K562 (cell line): Measurements from ENCODE around the gene NOL4L.

Experiments used
- EZH2 ChIP-seq: IDR thresholded peaks from 2 replicates; pipeline ENCODE4 v1.6.1; 2012; ENCODE audit warnings: low read depth, mild to moderate bottlenecking, inconsistent platforms, low read length, borderline replicate concordance
- FOSL1 ChIP-seq: fragments of 200-800 bp; sonication (Bioruptor generic); conservative IDR thresholded peaks from 2 replicates; pipeline ENCODE4 v1.6.1; 2016; ENCODE audit warnings: missing genetic modification characterization, missing compliant biosample characterization
- KDM1A ChIP-seq, 2 experiments: fragments of 450-650 bp; IDR thresholded peaks; 2 replicates each; pipeline ENCODE4 v1.6.1; 2016; ENCODE audit warnings: mild to moderate bottlenecking in 2 of 2
- L3MBTL2 ChIP-seq: fragments of 450-650 bp; IDR thresholded peaks from 2 replicates; pipeline ENCODE4 v1.6.1; 2016; ENCODE audit warnings: mild to moderate bottlenecking, moderate library complexity
- MYNN ChIP-seq, 2 experiments: sonication (generic); formaldehyde crosslinking in 1 of 2; IDR thresholded peaks; 2 replicates each; pipeline versions ENCODE4 v1.5.0 to v1.6.1; 2016 to 2020; ENCODE audit warnings: antibody characterized with exemption in 1 of 2, missing genetic modification reagents in 1 of 2
- TEAD2 ChIP-seq: fragments of 450-650 bp; IDR thresholded peaks from 2 replicates; pipeline ENCODE4 v1.6.1; 2016; ENCODE audit warnings: missing genetic modification characterization, control low read depth, missing compliant biosample characterization
- ZNF140 ChIP-seq: fragments of 250-450 bp; sonication (Bioruptor Pico); IDR thresholded peaks from 2 replicates; pipeline ENCODE4 v1.8.0; 2021; ENCODE audit warnings: moderate library complexity, mild to moderate bottlenecking, inconsistent platforms
- ZZZ3 ChIP-seq: fragments of 450-650 bp; IDR thresholded peaks from 2 replicates; pipeline ENCODE4 v1.6.1; 2016; ENCODE audit warnings: antibody characterized with exemption, mild to moderate bottlenecking, moderate library complexity
- TF ChIP-seq, protein P1 (sequence below): fragments of 450-650 bp; IDR thresholded peaks from 2 replicates; pipeline ENCODE4 v1.6.1; 2017; ENCODE audit warnings: antibody characterized with exemption
- TF ChIP-seq, protein P2 (sequence below), 2 experiments: IDR thresholded peaks; 2 replicates each; pipeline ENCODE4 v1.6.1; 2011; ENCODE audit warnings: borderline replicate concordance in 1 of 2, control low read depth in 1 of 2, low read depth in 1 of 2, low read length in 1 of 2, mild to moderate bottlenecking in 1 of 2, mixed read lengths in 1 of 2, moderate library complexity in 1 of 2; ENCODE audit not compliant: insufficient read depth in 1 of 2, insufficient read length in 1 of 2, poor library complexity in 1 of 2, severe bottlenecking in 1 of 2; ENCODE audit errors: extremely low read depth in 1 of 2

DNA sequence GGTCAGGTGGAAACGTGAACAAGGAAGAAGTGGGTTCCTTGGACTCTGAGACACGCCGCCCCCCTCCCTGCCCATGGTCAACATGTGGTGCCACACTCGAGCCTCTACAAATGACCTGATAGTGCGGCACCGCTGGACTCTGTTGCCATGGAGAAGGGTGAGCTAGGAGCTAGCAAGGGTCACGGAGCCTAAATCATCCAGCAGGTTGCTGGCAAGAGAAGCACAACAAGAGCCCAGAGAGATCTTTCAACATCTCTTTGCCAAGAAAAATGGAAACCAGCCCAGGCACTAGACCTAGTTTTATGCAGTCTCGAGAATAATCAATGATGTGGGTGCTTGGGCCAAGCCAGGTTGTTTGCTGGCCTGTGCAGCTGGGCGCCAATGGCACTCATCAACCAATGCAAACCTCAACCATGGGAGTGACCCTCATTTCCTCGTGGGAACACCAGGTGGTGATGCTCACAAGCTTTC, 69.5 kb downstream of the NOL4L start:
- TF ChIP-seq TEAD2 (no peak), ZZZ3 (no peak), ZNF140 (CRISPR knock-in tag) (no peak), EZH2 (no peak), KDM1A (IDR thresholded peaks at IDR 0.05) (no peak), L3MBTL2 (no peak), MYNN (IDR thresholded peaks at IDR 0.05) (no peak), MYNN (CRISPR knock-in tag; IDR thresholded peaks at IDR 0.05) (no peak), FOSL1 (tag) (no peak)
- TF ChIP-seq, protein P1, sequence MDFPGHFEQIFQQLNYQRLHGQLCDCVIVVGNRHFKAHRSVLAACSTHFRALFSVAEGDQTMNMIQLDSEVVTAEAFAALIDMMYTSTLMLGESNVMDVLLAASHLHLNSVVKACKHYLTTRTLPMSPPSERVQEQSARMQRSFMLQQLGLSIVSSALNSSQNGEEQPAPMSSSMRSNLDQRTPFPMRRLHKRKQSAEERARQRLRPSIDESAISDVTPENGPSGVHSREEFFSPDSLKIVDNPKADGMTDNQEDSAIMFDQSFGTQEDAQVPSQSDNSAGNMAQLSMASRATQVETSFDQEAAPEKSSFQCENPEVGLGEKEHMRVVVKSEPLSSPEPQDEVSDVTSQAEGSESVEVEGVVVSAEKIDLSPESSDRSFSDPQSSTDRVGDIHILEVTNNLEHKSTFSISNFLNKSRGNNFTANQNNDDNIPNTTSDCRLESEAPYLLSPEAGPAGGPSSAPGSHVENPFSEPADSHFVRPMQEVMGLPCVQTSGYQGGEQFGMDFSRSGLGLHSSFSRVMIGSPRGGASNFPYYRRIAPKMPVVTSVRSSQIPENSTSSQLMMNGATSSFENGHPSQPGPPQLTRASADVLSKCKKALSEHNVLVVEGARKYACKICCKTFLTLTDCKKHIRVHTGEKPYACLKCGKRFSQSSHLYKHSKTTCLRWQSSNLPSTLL: no peak
- TF ChIP-seq, protein P2, sequence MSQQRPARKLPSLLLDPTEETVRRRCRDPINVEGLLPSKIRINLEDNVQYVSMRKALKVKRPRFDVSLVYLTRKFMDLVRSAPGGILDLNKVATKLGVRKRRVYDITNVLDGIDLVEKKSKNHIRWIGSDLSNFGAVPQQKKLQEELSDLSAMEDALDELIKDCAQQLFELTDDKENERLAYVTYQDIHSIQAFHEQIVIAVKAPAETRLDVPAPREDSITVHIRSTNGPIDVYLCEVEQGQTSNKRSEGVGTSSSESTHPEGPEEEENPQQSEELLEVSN (IDR thresholded peaks at IDR 0.05; ENCODE audit: borderline replicate concordance in 1 of 2, extremely low read depth in 1 of 2, insufficient read depth in 1 of 2, insufficient read length in 1 of 2, low read depth in 1 of 2, low read length in 1 of 2, poor library complexity in 1 of 2, severe bottlenecking in 1 of 2): no peak
